Glutamatergic neuron (in vitro differentiated cells): ENCODE measurements around the gene LRRC19. TPM values are rescaled to one million over a fixed set of nuclear protein-coding genes. Genes with fewer than 3 reads are reported as not detected.

Experiments
- DNase-seq: peaks from one replicate; pipeline ENCODE4 v3.0.0; 2022
- H3K27ac Mint-ChIP-seq: one replicate; pipeline ENCODE4 v1.8.0; 2020; ENCODE audit warnings: mild to moderate bottlenecking, mixed read lengths, inconsistent platforms; ENCODE audit not compliant: unreplicated experiment
- H3K27me3 Mint-ChIP-seq: one replicate; pipeline ENCODE4 v1.8.0; 2020; ENCODE audit warnings: mild to moderate bottlenecking, moderate library complexity, mixed read lengths, inconsistent platforms; ENCODE audit not compliant: unreplicated experiment
- H3K36me3 Mint-ChIP-seq: one replicate; pipeline ENCODE4 v1.8.0; 2020; ENCODE audit warnings: mild to moderate bottlenecking, mixed read lengths, inconsistent platforms; ENCODE audit not compliant: unreplicated experiment
- H3K4me1 Mint-ChIP-seq: one replicate; pipeline ENCODE4 v1.8.0; 2020; ENCODE audit warnings: mild to moderate bottlenecking, low read depth, mixed read lengths, inconsistent platforms; ENCODE audit not compliant: unreplicated experiment
- H3K4me3 Mint-ChIP-seq: one replicate; pipeline ENCODE4 v1.8.0; 2020; ENCODE audit warnings: mild to moderate bottlenecking, mixed read lengths, inconsistent platforms; ENCODE audit not compliant: unreplicated experiment
- H3K9me3 Mint-ChIP-seq: one replicate; pipeline ENCODE4 v1.8.0; 2020; ENCODE audit warnings: mild to moderate bottlenecking, moderate library complexity, mixed read lengths, inconsistent platforms; ENCODE audit not compliant: unreplicated experiment
- long read RNA-seq: library from polyadenylated mRNA; unstranded; transcript quantifications from one replicate; pipeline ENCODE4 v2.0.0, GENCODE V29; 2020; ENCODE audit not compliant: unreplicated experiment
- total RNA-seq: library from RNA; stranded (reverse); fragmentation: NEBNext Ultra II Directional; extraction: Animal tissue kit (Norgen Biotek cat#: 25700); gene quantifications from one replicate; pipeline ENCODE4 v1.2.1, GENCODE V29; 2021; ENCODE audit not compliant: unreplicated experiment
- TF ChIP-seq, protein P1 (sequence below): fragments of 200-600 bp; sonication (generic); IDR thresholded peaks from one replicate; pipeline ENCODE4 v1.5.0; 2021; ENCODE audit not compliant: partially characterized antibody, unreplicated experiment

Gene LRRC19, protein sequence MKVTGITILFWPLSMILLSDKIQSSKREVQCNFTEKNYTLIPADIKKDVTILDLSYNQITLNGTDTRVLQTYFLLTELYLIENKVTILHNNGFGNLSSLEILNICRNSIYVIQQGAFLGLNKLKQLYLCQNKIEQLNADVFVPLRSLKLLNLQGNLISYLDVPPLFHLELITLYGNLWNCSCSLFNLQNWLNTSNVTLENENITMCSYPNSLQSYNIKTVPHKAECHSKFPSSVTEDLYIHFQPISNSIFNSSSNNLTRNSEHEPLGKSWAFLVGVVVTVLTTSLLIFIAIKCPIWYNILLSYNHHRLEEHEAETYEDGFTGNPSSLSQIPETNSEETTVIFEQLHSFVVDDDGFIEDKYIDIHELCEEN
- not detected for total RNA-seq
- long read RNA-seq: 0 reads

- Mint-ChIP-seq H3K36me3 (no peaks in the 10 kb centered on the region), H3K4me3 (no peak within 1 kb of the TSS), H3K9me3 (peaks cover 1% of the 10 kb centered on the region), H3K27ac (no peak within 1 kb of the TSS), H3K27me3 (no peaks in the 10 kb centered on the region), H3K4me1 (no peaks in the 10 kb centered on the region)
- DNase-seq: no peak
- TF ChIP-seq, protein P1, sequence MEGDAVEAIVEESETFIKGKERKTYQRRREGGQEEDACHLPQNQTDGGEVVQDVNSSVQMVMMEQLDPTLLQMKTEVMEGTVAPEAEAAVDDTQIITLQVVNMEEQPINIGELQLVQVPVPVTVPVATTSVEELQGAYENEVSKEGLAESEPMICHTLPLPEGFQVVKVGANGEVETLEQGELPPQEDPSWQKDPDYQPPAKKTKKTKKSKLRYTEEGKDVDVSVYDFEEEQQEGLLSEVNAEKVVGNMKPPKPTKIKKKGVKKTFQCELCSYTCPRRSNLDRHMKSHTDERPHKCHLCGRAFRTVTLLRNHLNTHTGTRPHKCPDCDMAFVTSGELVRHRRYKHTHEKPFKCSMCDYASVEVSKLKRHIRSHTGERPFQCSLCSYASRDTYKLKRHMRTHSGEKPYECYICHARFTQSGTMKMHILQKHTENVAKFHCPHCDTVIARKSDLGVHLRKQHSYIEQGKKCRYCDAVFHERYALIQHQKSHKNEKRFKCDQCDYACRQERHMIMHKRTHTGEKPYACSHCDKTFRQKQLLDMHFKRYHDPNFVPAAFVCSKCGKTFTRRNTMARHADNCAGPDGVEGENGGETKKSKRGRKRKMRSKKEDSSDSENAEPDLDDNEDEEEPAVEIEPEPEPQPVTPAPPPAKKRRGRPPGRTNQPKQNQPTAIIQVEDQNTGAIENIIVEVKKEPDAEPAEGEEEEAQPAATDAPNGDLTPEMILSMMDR: no peak
Measured at GRCh38 chr9:27005491-27005890, at the start of gene LRRC19. Gene LRRC19, minus strand, starts transcription at chr9:27005672. Its CDS starts 5,978 bp downstream, at chr9:26999694.

DNA sequence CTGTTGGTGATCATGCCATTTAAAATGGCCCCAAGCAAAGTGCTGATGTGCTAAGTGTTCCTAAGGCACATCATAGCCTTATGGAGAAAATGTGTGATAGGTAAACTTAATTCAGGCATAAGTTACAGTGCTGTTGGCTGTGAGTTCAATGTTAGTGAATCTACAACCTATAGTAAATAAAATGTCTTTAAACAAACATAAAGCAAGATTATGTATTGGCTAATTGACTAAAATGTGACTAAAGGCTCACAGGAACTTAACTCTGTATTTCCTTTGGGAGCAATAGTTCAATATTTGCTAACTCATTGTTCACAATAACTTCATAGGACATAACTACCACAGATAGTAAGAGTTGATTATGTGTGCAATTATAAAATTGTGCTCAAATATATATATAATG lies 49.4 kb upstream of the LRRC19 start:
- Mint-ChIP-seq H3K4me1 (no peaks in the 10 kb centered on the region), H3K4me3 (no peak overlapping the region), H3K27ac (no peak overlapping the region), H3K27me3 (no peaks in the 10 kb centered on the region), H3K9me3 (no peaks in the 10 kb centered on the region), H3K36me3 (no peaks in the 10 kb centered on the region)
- DNase-seq: no peak
- TF ChIP-seq, protein P1: no peak

DNA sequence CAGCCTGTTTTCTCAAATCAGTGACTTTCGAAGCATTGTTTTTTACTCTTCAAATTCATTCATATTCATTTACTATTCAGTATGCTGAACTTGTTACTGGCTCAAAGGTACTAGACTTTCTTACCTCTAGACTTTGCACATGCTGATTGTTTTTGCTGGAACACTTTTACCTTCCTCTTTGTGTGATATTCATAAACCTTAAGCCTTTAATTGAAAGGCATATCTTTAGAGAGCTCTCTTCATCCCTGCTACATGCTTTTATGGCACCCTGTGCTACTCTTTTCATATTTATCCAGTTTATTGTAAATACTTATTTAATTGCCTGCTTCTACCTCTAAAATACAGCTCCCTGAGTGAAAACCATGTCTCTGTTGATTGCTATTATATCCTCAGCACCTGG lies 48.7 kb upstream of the LRRC19 start:
- no peak overlapping the region for H3K27ac Mint-ChIP-seq
- no peak for DNase-seq
- H3K4me1 Mint-ChIP-seq: no peaks in the 10 kb centered on the region
- H3K36me3 Mint-ChIP-seq: no peaks in the 10 kb centered on the region
- no peaks in the 10 kb centered on the region for H3K27me3 Mint-ChIP-seq
- TF ChIP-seq, protein P1: no peak
- no peaks in the 10 kb centered on the region for H3K9me3 Mint-ChIP-seq
- H3K4me3 Mint-ChIP-seq: no peak overlapping the region

DNA sequence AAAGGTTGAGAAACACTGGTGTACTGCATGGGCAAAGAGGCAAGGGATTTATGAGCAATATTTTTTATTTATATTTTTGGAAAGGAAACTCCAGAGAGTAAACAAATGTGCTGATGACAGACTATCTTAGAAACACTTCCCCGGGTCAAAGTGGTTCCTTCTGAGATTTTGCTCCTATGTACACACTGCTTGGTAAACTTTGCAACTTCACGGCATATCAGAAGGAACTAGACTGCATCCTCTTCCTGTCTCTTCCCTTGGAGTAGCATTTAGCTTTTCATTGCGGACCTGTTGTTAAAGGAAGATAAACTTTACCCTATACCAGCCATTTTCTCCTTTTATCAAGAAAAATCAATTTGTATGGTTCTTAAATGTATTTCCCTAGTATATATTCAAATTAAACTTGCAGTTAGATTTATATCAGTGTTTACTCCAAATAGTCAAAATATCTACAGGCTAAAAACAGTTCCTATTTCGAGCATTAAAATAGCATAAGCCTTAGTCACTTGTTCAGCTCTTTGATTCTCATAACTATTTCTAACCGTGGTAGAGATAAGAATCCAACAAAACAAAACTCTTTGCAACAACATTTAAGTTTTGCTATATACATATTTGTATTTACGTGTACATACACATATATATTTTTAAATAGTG lies 48.0 kb upstream of the LRRC19 start:
- no peak for DNase-seq
- no peaks in the 10 kb centered on the region for H3K4me1 Mint-ChIP-seq
- H3K27me3 Mint-ChIP-seq: no peaks in the 10 kb centered on the region
- H3K4me3 Mint-ChIP-seq: no peak overlapping the region
- TF ChIP-seq, protein P1: no peak
- H3K36me3 Mint-ChIP-seq: no peaks in the 10 kb centered on the region
- H3K9me3 Mint-ChIP-seq: no peaks in the 10 kb centered on the region
- H3K27ac Mint-ChIP-seq: no peak overlapping the region

GRCh38 chr9:27047136-27047535 lies 41.7 kb upstream of the LRRC19 start:
- H3K9me3 Mint-ChIP-seq: no peaks in the 10 kb centered on the region
- peaks cover 4% of the 10 kb centered on the region for H3K4me1 Mint-ChIP-seq
- no peaks in the 10 kb centered on the region for H3K27me3 Mint-ChIP-seq
- TF ChIP-seq, protein P1: no peak
- H3K4me3 Mint-ChIP-seq: no peak overlapping the region
- no peaks in the 10 kb centered on the region for H3K36me3 Mint-ChIP-seq
- H3K27ac Mint-ChIP-seq: no peak overlapping the region
- no peak for DNase-seq
